Measurements from ENCODE around the gene ZBTB25. TPM values are rescaled to one million over a fixed set of nuclear protein-coding genes. Genes with fewer than 3 reads are reported as not detected.

The ZBTB25 gene
- total RNA-seq, result 17.1 TPM
- long read RNA-seq, partial matches to known transcripts, result 1 of 17 reads
- long read RNA-seq, other reads (novel, unspliced or antisense), result 16 of 17 reads

- ATAC-seq, result peak; percentile 81
- DNase-seq, result peak; percentile 95
- intact Hi-C loops (cut with micrococcal nuclease), result no loop called here
These were observed at the start of gene ZBTB25 for GRCh38 chr14:64503434-64504309. Gene ZBTB25, minus strand, starts transcription at chr14:64503838. Its CDS starts 13,305 bp downstream, at chr14:64490533.

DNA sequence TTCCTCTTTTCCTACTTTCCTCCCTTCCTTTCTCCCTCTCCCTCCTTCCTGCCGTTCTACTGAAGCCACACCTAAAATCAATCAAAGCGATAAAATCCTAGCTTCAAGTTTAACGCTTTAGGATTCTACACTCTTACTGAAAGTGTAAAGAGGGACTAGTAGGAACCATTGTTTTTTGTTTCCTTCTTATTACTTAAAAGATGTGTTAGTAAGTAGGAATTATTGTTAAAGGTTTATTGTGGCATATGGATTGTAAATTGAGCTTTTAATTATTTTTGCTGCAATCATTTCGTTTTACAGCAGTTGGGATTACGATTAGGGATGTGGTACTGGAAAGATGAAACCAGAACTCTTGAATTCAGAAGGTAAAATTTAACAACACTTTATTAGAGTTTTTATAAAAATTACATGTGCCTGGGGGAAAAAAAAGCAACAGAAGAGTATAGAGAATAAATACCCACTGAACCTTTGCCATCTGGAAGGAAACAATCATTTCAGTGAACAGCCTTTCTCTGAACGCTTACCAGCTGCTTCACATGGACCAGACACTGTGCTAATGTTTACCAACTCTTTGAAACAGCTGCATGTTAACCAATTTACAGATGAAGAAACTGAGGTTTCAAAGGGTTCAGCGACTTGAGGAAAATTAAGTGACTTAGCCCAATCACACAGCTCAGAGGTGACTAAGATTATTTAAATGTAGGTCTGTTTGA, 47.1 kb upstream of the ZBTB25 start:
- intact Hi-C loops (cut with micrococcal nuclease), result no loop called here
- no peak for ATAC-seq
- DNase-seq, result no peak

GRCh38 chr14:64549791-64550620, 46.4 kb upstream of the ZBTB25 start, which contains the start of gene PPP1R36:
Gene PPP1R36, plus strand, starts transcription at chr14:64549961. Its CDS starts 37 bp downstream, at chr14:64549998.
- peak; percentile 96 for ATAC-seq
- DNase-seq, result peak; percentile 70
- intact Hi-C loops (cut with micrococcal nuclease), result loop anchor here (10.0 kb wide), 1 partner anchor 85 kb away; no protein-coding TSS in a partner anchor

- ATAC-seq (no peak), DNase-seq (no peak)
- intact Hi-C loops (cut with micrococcal nuclease), result loop anchor here (10.0 kb wide), 1 partner anchor 86 kb away; no protein-coding TSS in a partner anchor
These were observed 45.4 kb upstream of the ZBTB25 start for GRCh38 chr14:64549016-64549415.

DNA sequence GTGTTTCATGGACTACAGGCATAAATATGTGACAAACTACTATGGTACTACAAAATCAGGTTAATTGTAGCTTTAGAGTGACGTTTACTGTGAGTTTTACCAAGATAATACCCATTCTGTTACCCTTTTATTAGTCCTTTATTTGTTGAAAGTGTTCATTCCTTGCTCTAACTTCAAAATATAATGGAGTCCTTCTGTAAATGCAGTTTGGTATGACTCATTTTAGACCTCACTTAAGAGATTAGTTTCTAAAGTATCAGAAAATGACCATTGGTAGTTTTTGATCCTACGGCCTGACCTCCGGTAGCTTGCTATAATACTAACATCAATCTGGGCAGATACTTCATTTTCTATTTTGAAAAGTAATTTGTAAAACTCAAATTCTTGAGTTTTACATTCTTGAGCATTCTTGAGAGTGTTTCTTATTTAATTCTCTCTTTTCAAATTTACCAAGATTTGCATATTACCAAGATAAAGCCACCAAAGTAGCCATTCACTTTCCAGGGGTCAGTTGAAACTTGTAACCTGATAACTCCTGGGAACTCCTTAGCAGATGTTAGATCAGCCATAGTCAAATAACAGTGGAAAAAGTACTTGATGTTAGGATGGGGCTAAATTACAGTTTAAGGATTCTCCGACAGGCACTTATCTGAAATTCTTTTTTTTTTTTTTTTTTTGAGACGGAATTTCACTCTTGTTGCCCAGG, 41.1 kb upstream of the ZBTB25 start:
- DNase-seq, result no peak
- intact Hi-C loops (cut with micrococcal nuclease), result loop anchor here (10.0 kb wide), 1 partner anchor 90 kb away; no protein-coding TSS in a partner anchor

DNA sequence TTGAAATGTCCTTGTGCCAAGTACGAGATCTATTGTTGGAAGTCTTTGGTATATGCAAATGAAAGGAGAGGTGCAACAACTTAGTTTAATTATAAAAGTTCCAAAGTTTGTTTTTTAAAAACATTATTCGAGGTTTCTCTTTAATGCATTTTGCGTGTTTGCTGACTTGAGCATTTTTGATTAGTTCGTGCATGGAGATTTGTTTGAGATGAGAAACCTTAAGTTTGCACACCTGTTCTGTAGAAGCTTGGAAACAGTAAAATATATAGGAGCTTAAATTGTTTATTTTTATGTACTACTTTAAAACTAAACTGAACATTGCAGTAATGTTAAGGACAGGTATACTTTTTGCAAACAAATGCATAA, 39.2 kb upstream of the ZBTB25 start:
- intact Hi-C loops (cut with micrococcal nuclease), result loop anchor here (10.0 kb wide), 1 partner anchor 92 kb away; no protein-coding TSS in a partner anchor
- ATAC-seq, result no peak
- no peak for DNase-seq

More for the DNA sequence above, 41.1 kb upstream of the ZBTB25 start:
- no peak for ATAC-seq

GRCh38 chr14:64541972-64542835, 38.6 kb upstream of the ZBTB25 start:
- DNase-seq, result no peak
- ATAC-seq, result no peak
- intact Hi-C loops (cut with micrococcal nuclease), result loop anchor here (10.0 kb wide), 1 partner anchor 93 kb away; no protein-coding TSS in a partner anchor

- ATAC-seq, result no peak
- DNase-seq, result peak; percentile 47
- intact Hi-C loops (cut with micrococcal nuclease), result loop anchor here (10.0 kb wide), 1 partner anchor 93 kb away; no protein-coding TSS in a partner anchor
These were observed 37.8 kb upstream of the ZBTB25 start for GRCh38 chr14:64541261-64541971.

DNA sequence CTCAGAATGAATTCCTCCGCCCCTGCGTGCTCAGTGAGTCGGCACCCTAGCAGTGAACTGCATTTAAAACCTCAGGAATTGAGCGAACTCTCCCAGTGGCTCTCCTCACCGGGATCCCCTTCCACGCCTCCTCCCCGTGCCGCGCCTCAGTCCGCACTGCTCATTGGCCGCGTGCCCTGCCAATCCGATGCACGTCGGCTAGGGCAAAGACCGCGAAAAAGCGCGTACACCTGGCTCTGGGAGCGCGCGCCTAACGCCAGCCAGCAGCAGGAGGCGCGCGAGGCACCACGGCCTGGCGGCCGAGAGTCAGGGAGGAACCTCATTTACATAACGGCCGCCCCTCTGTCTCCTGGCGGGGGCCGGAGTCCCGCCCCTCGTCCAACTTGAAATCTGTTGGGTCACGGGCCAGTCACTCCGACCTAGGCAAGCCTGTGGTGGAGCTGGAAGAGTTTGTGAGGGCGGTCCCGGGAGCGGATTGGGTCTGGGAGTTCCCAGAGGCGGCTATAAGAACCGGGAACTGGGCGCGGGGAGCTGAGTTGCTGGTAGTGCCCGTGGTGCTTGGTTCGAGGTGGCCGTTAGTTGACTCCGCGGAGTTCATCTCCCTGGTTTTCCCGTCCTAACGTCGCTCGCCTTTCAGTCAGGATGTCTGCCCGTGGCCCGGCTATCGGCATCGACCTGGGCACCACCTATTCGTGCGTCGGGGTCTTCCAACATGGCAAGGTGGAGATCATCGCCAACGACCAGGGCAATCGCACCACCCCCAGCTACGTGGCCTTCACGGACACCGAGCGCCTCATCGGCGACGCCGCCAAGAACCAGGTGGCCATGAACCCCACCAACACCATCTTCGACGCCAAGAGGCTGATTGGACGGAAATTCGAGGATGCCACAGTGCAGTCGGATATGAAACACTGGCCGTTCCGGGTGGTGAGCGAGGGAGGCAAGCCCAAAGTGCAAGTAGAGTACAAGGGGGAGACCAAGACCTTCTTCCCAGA, 36.9 kb upstream of the ZBTB25 start, which contains the start of gene HSPA2:
Gene HSPA2 (plus strand): TSS at position 534 of the 995 bp plus-strand sequence. CDS start 109 bp downstream, at position 643.
- DNase-seq, result peak; percentile 99
- intact Hi-C loops (cut with micrococcal nuclease), result loop anchor here (10.0 kb wide), 1 partner anchor 94 kb away; no protein-coding TSS in a partner anchor
- peak; percentile 98 for ATAC-seq

- ATAC-seq (no peak), DNase-seq (no peak)
- intact Hi-C loops (cut with micrococcal nuclease), result no loop called here
These were observed 33.0 kb upstream of the ZBTB25 start for GRCh38 chr14:64536488-64537245.

GRCh38 chr14:64531567-64531966, 27.9 kb upstream of the ZBTB25 start:
- DNase-seq, result no peak
- intact Hi-C loops (cut with micrococcal nuclease), result no loop called here
- no peak for ATAC-seq

DNA sequence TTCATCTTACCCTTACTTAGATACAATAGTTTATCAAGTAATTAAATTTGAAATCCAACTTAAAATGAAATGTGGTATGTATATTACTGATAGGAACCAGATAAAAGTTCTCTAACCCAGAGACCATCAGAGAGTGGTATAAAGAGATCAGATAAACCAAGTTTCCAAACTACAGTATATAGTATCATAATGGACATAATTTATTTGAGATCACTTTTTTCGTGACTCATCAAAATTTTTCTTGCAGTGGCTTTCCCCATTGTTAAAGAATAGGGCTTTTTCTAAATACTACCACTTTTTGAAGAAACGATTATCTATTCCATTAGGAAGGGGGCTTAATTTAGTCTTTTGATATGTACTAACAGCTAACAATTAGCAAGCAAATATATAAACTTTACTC, 21.7 kb upstream of the ZBTB25 start:
- ATAC-seq (no peak), DNase-seq (no peak)
- intact Hi-C loops (cut with micrococcal nuclease), result no loop called here

- intact Hi-C loops (cut with micrococcal nuclease), result no loop called here
- ATAC-seq, result no peak
- DNase-seq, result no peak
These were observed 19.1 kb upstream of the ZBTB25 start for GRCh38 chr14:64522591-64523355.

DNA sequence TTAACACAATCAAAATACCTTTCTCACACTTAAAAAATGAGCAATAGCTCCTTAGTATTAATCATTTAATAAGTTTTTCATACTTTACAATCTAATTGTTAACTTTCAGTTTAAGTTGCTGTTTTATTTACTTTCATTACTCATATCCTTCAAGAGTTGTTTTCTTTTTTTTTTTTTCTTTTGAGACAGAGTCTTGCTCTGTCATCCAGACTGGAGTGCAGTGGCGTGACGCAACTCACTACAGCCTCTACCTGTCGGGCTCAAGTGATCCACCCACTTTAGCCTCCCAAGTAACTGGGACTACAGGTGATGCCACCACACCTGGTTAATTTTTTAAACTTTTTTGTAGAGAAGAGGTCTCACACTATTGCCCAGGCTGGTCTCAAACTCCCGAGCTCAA, 17.1 kb upstream of the ZBTB25 start:
- no peak for ATAC-seq
- no peak for DNase-seq
- intact Hi-C loops (cut with micrococcal nuclease), result no loop called here

Measured in left ventricle myocardium superior (tissue), 1 donor.